Mammary epithelial cell (primary cell): ENCODE data around the gene FPR1.

Experiments used
- EZH2 ChIP-seq: IDR thresholded peaks from 2 replicates; pipeline ENCODE4 v1.6.1; 2012; ENCODE audit warnings: low read length, inconsistent platforms, borderline replicate concordance
- TF ChIP-seq, protein P1 (sequence below), 2 donors: IDR thresholded peaks in 1 of 2; conservative IDR thresholded peaks in 1 of 2; 2 replicates each; pipeline ENCODE4 v1.5.1; 2011 to 2012; ENCODE audit warnings: inconsistent platforms in 2 of 2, low read length in 2 of 2, mild to moderate bottlenecking in 2 of 2, control low read depth in 1 of 2, low read depth in 1 of 2; ENCODE audit not compliant: insufficient read depth in 1 of 2; ENCODE audit errors: extremely low read depth in 1 of 2

DNA sequence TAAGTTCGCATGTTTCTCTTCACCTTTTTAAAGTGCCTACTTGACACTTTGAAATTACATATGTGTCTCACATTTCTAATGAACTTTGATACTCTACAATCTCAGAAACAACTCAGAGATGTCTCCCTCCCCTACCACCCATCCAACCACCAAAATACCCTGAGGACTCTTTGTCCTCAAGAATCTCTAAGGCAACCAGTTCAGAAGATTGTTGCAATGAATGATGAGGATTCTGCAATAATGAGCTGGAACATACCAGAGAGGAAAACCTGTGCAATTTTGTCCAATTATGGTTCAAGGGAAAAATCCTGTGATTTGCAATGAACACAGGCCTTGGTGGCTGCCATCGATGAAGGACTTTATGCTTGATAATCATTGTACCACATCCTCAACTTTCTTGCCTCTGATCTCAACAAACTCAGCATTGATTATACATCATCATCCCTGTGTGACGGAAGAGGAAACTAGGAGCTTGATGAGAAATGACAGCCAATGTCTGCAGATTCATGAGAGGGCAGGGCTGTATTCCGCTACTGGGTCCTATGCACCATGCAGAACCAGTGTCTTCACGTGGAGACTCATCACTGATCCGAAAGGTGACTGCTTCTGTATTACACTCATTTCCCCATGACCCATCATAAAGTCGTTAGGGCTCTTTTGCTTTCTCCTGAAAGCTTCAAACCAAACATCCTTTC lies 1.1 kb downstream of the FPR1 start:
- TF ChIP-seq, protein P1, sequence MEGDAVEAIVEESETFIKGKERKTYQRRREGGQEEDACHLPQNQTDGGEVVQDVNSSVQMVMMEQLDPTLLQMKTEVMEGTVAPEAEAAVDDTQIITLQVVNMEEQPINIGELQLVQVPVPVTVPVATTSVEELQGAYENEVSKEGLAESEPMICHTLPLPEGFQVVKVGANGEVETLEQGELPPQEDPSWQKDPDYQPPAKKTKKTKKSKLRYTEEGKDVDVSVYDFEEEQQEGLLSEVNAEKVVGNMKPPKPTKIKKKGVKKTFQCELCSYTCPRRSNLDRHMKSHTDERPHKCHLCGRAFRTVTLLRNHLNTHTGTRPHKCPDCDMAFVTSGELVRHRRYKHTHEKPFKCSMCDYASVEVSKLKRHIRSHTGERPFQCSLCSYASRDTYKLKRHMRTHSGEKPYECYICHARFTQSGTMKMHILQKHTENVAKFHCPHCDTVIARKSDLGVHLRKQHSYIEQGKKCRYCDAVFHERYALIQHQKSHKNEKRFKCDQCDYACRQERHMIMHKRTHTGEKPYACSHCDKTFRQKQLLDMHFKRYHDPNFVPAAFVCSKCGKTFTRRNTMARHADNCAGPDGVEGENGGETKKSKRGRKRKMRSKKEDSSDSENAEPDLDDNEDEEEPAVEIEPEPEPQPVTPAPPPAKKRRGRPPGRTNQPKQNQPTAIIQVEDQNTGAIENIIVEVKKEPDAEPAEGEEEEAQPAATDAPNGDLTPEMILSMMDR (conservative IDR thresholded peaks at IDR 0.05 in 1 of 2, IDR thresholded peaks at IDR 0.05 in 1 of 2; ENCODE audit: extremely low read depth in 1 of 2, insufficient read depth in 1 of 2, low read depth in 1 of 2, low read length in 2 of 2), result no peak
- TF ChIP-seq EZH2, result no peak
